ENCODE measurements around the gene KATNAL2.

The KATNAL2 gene, protein sequence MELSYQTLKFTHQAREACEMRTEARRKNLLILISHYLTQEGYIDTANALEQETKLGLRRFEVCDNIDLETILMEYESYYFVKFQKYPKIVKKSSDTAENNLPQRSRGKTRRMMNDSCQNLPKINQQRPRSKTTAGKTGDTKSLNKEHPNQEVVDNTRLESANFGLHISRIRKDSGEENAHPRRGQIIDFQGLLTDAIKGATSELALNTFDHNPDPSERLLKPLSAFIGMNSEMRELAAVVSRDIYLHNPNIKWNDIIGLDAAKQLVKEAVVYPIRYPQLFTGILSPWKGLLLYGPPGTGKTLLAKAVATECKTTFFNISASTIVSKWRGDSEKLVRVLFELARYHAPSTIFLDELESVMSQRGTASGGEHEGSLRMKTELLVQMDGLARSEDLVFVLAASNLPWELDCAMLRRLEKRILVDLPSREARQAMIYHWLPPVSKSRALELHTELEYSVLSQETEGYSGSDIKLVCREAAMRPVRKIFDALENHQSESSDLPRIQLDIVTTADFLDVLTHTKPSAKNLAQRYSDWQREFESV
- 0.17 to 1.2 reads per million in 2 experiments for total RNA-seq

DNA sequence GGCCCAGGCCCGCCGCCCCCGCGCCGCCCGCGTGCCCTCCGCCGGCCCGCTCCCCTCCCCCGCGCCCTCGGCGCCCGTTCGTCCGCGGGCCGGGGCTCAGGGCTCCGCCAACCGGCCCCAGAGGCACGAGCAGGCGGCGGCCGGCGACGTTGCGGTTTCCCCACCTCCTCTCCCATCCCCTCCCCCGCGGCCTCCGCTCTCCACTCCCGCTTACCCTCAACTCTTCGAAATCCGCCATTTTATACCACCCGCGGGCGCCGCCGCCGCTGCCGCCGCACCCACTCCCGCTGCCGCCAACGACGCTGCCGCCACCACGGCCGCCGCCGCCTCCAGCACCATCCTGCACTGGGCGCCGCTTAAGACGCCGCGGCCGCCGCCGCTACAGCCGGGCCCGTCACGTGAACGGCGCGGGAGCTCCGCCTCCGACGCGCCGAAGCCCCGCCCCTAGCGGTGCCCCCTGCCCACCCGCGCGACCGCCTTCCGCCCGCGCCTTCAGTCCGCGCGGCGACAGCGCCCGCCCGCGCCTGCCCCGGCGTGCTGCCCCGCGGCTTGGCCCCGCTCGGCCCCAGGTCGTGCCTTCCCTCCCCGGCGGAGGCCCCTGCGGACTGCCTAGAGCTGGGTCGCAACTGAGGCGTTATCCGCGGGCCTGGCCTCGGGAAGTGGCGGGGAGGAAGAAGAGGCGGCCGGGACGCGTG, at the start of gene KATNAL2, which contains the start of gene PIAS2:
Gene KATNAL2 (plus strand): TSS at position 495 of the 695 bp plus-strand sequence. CDS start 29,271 bp downstream, outside the sequence.
Gene PIAS2 (minus strand): TSS at position 400 of the 695 bp plus-strand sequence. CDS start 162 bp downstream, at position 238.
- peak; percentile 57 for DNase-seq (ENCODE audit: low read depth)

DNA sequence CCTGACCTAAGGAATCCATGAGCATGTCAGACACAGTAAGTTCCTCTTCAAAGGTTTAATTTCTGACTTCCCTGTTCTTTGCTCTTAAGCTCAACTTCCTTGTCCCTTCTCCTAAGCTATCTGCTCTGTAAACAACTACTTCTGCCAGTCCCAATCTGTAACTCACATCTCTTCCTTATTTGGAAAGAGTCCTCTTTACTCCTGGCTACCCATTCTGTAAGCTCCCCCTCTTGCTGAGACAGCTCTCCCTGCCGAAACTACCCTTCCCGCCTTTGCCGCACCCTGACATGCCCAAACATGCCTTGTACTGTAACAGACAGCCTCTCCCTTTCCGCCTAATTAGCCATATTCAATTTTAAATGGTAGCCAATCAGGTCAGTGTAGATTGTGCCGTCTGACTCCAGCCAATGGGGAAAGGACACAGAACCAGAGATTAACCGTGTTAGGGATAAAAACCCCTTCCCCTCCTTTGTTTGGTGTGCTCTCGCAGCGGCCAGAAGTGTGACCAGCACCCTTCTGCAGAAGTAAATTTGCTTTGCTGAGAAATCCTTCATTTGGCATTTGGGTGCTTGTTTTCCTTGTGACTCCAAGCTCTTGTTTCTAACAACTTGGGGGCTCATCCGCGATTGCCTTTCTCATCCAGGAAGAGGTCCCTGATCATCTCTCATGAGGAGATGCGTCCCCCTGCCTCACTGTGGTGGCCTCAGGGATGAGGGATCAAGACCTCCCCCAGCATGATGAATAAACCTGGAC, 49.1 kb upstream of the KATNAL2 start:
- no peak for DNase-seq (ENCODE audit: low read depth)

DNA sequence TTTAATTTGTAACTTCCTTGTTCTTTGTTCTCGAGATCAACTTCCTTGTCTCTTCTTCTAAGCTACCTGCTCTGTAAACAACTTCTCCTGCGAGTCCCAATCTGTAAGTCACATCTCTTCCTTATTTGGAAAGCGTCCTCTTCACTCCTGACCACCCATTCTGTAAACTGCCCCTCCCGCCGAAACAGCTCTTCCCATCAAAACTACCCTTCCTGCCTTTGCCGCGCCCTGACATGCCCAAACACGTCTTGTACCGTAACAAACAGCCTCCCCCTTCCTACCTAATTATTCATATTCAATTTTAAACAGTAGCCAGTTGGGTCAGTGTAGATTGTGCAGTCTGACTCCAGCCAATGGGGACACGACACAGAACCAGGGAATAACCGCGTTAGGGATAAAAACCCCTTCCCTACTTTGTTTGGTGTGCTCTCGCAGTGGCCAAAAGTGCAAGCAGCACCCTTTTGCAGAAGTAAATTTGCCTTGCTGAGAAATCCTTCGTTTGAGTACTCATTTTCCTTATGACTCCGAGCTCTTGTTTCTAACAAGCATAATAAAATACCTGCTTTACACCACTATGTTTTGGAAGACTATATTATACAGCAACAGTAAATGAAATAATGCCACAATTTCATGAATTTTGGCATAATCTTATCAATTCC, 39.9 kb upstream of the KATNAL2 start:
- DNase-seq (ENCODE audit: low read depth), result no peak

DNA sequence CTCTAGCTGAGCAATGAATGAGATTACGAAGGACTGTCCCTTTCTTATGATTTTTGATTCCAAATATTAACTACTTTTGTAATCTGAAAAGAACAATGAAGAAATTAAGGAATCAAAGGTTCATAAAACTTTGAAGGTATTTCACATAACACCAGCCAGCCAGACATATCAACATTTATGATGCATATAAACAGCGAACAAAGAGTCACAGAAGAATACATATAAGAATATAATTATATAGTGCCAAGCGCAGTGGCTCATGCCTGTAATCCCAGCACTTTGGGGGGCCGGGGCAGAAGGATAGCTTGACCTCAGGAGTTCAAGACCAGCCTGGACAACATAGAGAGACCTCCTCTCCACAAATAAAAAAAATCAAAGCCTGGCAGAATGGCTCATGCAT, 34.2 kb upstream of the KATNAL2 start:
- no peak for DNase-seq (ENCODE audit: low read depth)

DNA sequence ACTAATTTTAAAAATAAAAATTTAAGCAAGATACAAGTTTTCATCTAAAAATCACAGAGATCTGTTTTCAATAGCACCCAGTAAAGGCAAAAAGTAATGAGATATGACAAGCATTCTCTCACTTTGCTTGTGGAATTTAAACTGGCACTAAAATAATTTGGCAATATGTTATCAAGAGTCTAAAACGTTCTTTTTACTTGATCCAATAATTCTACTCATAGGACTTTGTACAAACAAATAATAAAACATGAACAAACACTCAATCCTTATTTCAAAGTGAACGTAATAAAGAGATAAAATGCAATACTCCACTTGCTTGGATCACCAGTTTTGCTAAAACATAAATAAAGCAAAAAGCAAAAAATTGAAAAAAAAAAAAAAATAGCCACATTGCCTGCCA, 30.5 kb upstream of the KATNAL2 start:
- no peak for DNase-seq (ENCODE audit: low read depth)

DNA sequence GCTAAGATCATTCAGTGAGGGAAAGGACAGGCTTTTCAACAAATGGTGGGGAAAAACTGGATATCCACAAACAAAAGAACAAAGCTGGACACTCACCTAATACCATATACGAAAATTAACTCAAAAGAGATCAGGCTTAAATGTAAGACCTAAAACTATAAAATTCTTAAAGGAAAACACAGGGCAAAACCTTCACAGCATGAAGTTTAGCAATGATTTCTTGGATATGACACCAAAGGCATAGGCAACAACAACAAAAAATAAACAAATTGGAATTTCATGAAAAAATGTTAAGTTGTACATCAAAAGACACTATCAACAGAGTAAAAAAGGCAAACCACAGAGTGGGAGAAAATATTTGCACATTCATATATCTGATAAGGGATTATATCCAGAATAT, 28.4 kb upstream of the KATNAL2 start:
- DNase-seq (ENCODE audit: low read depth), result no peak

DNA sequence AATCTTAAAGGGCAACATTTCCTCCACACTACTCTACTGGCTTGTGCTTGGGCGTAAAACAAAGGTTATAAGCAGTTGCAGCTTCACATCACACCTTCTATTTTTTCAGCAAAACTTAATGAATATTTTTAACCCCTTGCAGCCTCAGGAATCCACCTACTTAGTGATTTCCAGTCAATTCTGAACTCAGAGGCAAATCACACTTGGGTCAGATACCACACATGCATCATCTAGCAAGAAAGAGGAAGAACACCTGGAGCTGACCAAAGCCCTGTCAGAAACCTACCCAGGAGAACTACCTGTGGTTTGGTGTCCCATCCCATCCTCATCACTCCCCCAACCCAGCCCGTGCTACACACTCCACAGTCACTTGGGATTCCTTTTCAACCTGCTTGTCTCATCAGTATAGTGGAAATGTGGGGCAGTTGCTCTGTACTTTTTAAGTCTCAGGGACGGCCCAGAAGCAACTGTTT, 25.6 kb upstream of the KATNAL2 start:
- DNase-seq (ENCODE audit: low read depth), result no peak

DNA sequence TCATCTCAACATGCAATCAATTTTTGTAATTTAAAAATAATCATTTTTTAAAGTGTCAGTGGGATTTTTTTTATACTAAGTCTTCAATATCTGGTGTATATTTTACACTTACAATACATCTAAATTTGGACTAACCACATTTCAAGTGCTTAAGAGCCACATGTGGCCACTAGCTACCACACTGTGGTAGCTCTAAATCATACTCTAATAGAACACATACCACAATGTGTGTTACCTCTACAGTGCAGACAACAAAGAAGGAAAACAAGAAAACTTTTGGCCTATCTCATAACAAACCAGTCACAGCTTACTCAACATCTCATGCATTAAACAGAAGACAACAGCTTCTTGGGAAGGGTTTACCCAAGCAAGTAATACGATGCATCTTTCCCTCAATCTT, 24.6 kb upstream of the KATNAL2 start:
- DNase-seq (ENCODE audit: low read depth), result no peak

DNA sequence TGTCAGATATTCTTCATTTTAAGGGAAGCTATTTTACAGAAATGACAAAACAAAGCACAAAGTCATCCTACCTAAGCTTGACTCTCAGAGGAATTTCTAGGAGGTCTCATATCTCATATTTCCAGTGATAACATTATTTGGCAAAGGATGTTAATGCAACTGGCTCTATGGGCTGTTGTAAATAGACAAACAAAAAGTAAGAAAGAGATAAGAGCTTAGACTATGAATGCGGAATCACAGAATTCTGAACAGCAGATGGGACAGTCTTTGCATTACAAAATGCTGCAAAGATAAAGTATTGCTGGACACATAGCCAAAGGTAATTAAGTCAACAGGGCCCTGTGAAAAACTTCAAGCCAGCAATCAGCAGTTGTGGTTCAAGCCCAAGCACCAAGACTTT, 24.0 kb upstream of the KATNAL2 start:
- DNase-seq (ENCODE audit: low read depth), result no peak

DNA sequence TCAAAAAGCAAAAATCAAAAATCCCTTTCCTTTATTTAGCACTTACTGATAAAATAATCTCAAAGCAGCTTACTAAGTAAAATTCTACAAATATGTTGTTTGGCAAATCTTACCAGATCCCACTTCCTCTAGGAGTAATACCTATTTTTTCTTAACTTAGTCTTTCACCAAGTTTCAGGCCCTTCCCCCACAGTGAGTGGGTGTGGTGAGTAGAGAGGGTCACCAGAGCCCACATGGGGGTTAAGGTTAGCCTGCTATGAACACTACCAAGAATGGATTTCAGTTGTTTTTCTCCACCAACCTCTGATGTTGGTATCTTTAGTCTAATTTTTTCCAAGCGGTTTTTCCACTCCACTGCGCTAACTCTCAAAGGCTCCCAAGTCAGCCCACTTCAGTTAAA, 23.3 kb upstream of the KATNAL2 start:
- no peak for DNase-seq (ENCODE audit: low read depth)

DNA sequence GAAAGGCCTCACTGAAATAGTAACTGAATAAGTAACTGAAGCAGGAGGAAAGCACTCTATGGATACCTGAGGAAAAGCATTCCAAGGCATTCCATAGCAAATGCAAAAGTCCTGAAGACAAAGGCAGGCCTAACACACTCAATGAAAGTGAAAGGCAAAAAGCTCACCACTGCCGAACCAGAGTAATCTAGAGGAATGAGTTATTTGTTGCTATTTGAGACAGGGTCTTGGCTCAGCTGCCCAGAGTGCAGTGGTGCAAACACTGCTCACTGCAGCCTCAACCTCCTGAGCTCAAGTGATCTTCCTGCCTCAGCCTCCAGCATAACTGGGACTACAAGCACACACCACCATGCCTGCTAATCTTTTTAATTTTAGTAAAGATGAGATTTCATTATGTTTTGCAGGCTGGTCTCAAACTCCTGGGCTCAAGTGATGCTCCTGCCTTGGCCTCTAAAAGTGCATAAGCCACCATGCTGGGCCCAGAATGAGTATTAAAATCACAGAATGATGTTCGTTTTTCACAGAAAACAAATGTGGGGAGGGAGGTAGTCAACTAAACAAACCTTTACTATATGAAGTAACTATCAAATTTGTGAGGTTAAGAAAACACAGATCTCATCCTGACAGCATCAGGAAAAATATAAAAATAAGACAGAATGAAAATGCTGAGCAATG, 18.0 kb upstream of the KATNAL2 start:
- no peak for DNase-seq (ENCODE audit: low read depth)

DNA sequence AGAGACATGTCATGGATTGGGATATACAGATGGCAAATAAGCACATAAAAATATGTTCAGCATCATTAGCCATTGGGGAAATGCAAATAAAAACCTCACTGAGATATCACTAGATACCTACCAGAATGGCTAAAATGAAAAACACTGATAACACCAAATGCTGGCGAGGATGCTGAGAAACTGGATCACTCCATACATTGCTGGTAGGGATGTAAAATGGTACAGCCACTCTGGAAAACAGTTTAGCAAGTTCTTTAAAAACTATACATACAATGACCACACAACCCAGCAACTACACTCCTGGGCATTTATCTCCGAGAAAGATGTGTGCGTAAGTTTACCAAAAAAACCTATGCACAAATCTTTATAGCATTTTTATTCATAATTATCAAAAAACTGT, 14.0 kb upstream of the KATNAL2 start:
- no peak for DNase-seq (ENCODE audit: low read depth)

DNA sequence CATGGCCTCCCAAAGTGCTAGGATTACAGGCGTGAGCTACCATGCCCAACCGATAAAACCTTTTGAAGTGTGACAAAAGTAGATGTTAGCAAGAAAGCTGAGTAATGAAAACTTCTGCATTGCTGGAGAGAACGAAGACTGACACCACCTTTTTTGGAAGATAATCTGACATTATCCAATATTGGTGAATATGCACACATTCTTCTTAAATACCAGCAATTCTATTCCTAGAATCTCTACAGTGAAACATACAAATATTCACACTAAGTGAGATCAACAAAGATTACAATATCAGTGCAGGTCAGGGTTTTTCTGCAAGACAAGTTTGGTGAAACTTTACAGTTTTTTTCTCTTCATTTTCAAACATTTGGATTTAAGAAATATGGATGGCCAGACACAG, 7.9 kb upstream of the KATNAL2 start:
- DNase-seq (ENCODE audit: low read depth), result no peak

DNA sequence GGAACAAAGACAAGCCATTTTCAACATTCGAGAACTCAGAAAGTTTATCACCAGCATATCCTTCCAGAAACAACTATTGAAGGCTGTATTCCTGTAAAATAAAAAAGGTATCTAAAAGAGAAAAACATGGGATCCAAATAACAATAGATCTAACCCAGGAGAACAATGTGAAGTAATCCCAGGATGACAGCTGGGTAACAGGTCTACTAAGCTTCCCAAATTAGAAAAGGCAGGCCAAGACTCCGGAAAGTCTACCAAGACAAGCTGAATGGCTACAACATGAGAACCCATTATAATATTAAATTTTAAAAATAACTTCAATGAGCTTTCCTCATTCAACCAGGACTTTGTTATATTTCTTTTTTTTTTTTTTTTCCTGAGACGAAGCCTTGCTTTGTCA, 6.5 kb upstream of the KATNAL2 start:
- DNase-seq (ENCODE audit: low read depth), result no peak

DNA sequence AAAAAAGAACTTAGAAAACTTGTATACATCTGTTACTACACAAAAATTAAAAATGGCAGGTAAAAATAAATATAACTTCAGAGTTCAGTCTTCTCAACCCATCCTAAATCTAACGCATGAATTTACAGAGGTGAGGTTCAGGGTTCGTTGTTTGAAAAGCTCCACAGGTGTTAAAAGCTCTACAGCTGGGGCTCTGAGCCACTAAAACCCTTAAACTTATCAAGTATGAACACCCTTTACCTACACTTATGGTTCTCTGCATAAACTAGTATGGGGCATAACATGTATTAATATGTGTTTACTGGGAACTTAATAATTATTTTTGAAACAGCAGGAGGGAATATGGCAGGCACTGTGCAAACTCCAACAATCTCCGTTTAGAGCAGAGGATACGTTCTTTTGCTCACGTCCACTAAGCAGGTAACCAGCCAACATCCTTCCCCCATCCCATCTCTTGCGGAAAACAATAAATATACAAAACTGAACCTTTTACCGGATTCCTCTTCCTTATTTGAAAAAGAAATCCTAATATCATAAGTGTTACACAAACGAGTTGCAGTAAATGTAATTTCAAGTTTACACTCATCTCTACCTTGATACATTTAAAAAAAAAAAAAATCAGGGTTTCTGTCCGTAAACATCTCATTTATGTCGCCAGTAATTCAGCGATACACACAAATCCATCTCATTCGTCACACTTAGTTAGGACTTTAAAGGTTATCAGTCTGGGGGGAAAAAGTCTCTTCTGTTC, 1.4 kb upstream of the KATNAL2 start:
- no peak for DNase-seq (ENCODE audit: low read depth)

DNA sequence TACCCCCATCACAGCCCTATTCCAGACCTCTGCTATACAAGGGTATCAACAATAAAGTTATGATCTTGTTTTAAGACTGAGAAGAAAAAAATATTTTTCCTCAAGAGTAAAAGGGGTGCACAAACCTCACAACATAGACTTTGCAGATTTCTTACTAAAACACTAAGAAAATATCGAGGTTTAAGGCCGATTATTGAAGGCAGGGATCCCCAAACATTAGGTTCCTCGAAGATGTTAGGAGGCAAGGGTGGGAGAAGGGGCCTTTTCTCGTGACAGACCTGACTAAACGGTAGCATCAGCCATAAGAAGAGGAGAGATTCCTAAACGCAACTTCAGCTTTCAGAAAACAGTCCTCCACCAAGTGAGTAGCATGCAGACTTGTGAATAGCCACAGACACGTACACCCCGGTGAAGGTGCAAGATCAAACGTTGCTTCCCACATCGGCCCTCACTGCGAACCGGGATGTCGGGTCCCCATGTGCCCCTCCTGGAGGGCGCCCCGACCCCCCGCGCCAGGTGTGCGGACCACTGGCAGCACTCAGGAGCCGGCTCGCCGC, 773 bp upstream of the KATNAL2 start:
- peak; percentile 14 for DNase-seq (ENCODE audit: low read depth)

DNA sequence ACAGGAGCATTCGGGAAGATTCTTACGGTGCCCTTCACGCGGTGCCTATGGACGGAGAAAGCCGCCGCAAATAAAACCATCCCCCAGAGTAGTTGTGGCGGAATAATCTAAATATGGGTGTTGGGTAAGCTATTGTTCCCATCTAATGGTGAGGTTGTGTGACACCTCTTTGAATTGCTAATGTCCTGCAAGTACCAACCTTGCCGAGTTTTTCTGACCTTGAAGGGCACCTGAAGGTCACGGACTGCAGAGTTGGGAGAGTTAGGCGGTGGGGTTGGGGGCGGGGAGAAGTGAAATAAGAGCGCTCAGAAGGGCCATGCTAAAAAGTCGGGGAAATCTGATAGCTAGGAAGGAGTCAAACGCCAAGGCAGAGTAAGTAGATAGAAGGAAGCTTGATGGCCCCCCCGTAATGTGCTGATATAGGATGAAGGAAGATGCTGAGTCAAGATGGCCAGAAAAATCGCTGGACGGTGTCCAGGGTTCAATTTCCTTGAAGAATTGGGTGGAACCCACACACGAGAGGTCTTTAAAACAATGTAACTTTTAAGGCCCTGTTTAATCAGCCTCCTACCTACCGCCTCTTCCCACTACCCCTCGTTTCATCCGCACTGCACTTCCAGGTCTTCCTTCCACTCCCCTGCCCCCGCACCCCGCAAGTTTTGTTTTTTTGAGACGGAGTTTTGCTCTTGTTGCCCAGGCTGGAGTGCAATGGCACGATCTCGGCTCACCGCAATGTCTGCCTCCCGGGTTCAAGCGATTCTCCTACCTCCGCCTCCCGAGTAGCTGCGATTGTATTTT, 600 bp downstream of the KATNAL2 start:
- DNase-seq (ENCODE audit: low read depth), result no peak

DNA sequence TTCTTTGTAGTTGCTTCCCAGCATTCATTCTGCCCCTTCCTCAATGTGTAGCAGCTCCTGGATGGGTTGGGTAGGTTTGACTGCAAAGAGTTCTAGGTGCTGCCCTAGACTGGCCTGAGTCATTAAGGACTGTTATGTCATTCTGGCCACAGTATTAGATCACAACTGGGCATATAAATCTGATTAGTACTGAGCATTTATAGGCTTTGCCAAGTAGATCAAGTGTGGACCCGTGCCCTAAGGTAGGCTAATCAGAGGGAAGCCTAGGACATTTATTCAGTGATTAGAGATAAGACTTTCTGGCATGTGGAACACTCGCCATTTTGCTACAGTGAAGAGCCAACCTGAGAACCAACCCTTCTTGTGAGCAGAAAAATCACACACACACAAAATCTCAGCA, 2.7 kb downstream of the KATNAL2 start:
- DNase-seq (ENCODE audit: low read depth), result no peak

DNA sequence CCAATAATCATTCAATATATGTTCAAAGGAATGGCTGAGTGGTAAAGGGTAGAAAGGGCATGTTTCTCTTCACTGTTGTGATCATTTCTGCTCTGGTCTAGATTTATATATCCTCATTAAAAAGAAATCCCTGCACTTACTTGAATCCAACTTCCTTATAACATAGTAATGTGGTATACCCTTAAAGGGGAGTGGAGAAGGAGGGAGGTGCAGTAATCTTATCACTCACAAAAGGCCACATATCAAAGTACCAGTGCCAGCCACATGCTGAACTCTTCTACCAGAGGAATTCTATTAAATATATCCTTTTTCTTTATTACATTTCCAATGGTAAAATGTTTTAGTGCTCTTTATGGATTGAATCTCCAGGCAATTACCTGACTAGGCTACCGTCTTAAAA, 3.3 kb downstream of the KATNAL2 start:
- DNase-seq (ENCODE audit: low read depth), result no peak

Measured in T follicular helper cell (primary cell).